Fibroblast of lung (primary cell): ENCODE results near the gene BPGM. TPM values are rescaled to one million over a fixed set of nuclear protein-coding genes. Genes with fewer than 3 reads are reported as not detected.
A peak's percentile ranks its signal among the peaks of the same experiment; 100 is the strongest.

Experiments used
- DNase-seq, 2 donors: peaks; one replicate each; pipeline versions ENCODE4 v3.0.0 to v3.0.0-alpha.2; 2010; ENCODE audit warnings: low read depth in 2 of 2
- H2AFZ ChIP-seq: 2 replicates; pipeline ENCODE4 v1.5.1; 2012; ENCODE audit warnings: low read length, control low read depth, inconsistent platforms
- H3K27ac ChIP-seq: 2 replicates; pipeline ENCODE4 v1.5.1; 2011; ENCODE audit warnings: low read length, control low read depth; ENCODE audit not compliant: insufficient read depth
- H3K27me3 ChIP-seq: 2 replicates; pipeline ENCODE4 v1.5.1; 2011; ENCODE audit warnings: mild to moderate bottlenecking, low read length; ENCODE audit not compliant: control insufficient read depth, insufficient read depth
- H3K36me3 ChIP-seq: 2 replicates; pipeline ENCODE4 v1.5.1; 2011; ENCODE audit warnings: low read length; ENCODE audit not compliant: control insufficient read depth, insufficient read depth
- H3K4me1 ChIP-seq: 2 replicates; pipeline ENCODE4 v1.5.1; 2011; ENCODE audit warnings: low read length; ENCODE audit not compliant: control insufficient read depth, insufficient read depth; ENCODE audit errors: extremely low read depth
- H3K4me2 ChIP-seq: 2 replicates; pipeline ENCODE4 v1.5.1; 2011; ENCODE audit warnings: low read length, control low read depth; ENCODE audit not compliant: insufficient read depth; ENCODE audit errors: extremely low read depth
- H3K4me3 ChIP-seq, 4 experiments: fragments of 200-600 bp in 1 of 4; sonication (generic) in 1 of 4; replicated peaks in 1 of 4; 2 replicates each; pipeline ENCODE4 v1.5.1; 2011 to 2016; ENCODE audit warnings: low read length in 4 of 4, low read depth in 3 of 4, mild to moderate bottlenecking in 3 of 4, control low read depth in 2 of 4, inconsistent platforms in 1 of 4, mixed read lengths in 1 of 4; ENCODE audit not compliant: insufficient read depth in 1 of 4; ENCODE audit errors: control extremely low read depth in 1 of 4
- H3K79me2 ChIP-seq: 2 replicates; pipeline ENCODE4 v1.5.1; 2012; ENCODE audit warnings: mild to moderate bottlenecking, low read length, inconsistent platforms; ENCODE audit not compliant: control insufficient read depth, insufficient read depth
- H3K9ac ChIP-seq: 2 replicates; pipeline ENCODE4 v1.5.1; 2011; ENCODE audit warnings: mild to moderate bottlenecking, low read length, control low read depth; ENCODE audit not compliant: insufficient read depth
- H3K9me3 ChIP-seq: 2 replicates; pipeline ENCODE4 v1.5.1; 2012; ENCODE audit warnings: low read depth, low read length; ENCODE audit not compliant: control insufficient read depth, insufficient read depth
- H4K20me1 ChIP-seq: 2 replicates; pipeline ENCODE4 v1.5.1; 2011; ENCODE audit warnings: low read length; ENCODE audit not compliant: control insufficient read depth, insufficient read depth; ENCODE audit errors: extremely low read depth
- EZH2 ChIP-seq: IDR thresholded peaks from 2 replicates; pipeline ENCODE4 v1.5.1; 2012; ENCODE audit warnings: low read length, control low read depth, mild to moderate bottlenecking; ENCODE audit errors: missing control alignments
- polyA plus RNA-seq, 2 donors: library from polyadenylated mRNA; depleted of rRNA in 1 of 2; stranded (reverse) in 1 of 2; unstranded in 1 of 2; fragments of >200 nt; gene quantifications; 2 replicates each; pipeline ENCODE4 v1.2.1, GENCODE V29; 2011 to 2012; ENCODE audit warnings: missing spikeins in 1 of 2
- total RNA-seq: library from RNA; depleted of rRNA; stranded (reverse); fragments of >200 nt; gene quantifications from 2 replicates; pipeline ENCODE4 v1.2.1, GENCODE V29; 2014
- TF ChIP-seq, protein P1 (sequence below), 2 donors: IDR thresholded peaks in 1 of 2; conservative IDR thresholded peaks in 1 of 2; 1 replicate in 1 of 2; 2 replicates in 1 of 2; pipeline ENCODE4 v1.5.1; 2011 to 2012; ENCODE audit warnings: low read length in 2 of 2, control low read depth in 1 of 2, inconsistent platforms in 1 of 2, low read depth in 1 of 2, mild to moderate bottlenecking in 1 of 2

BPGM gene
- total and polyA plus RNA-seq, 2 donors (not counting 1 experiment from before 2014, with no cell fraction given), result 25.8 to 29.7 TPM

DNA sequence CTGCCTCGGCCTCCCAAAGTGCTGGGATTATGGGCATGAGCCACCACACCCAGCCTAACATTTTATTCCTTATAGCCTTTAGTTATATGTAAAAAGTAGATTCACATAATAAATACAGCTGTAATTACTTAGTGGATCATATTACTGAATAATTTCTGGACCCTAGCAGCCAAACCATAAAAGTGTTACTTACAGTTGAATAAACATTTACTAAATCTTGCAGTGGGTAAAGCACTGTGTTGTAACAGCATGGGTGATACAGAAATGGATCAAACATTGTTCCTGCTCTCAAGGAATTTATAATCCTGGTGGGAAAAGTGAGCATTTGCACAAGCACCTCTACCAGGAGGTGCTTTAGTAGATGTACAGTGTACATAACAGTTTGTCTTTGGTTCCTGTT is 25.0 kb downstream of the BPGM start:
- no peak overlapping the region for H3K9ac ChIP-seq
- no peak overlapping the region for H3K4me3 ChIP-seq
- H3K9me3 ChIP-seq, result no peaks in the 10 kb centered on the region
- peaks cover 2% of the 10 kb centered on the region for H3K4me1 ChIP-seq
- no peaks in the 10 kb centered on the region for H3K36me3 ChIP-seq
- TF ChIP-seq EZH2, result no peak
- TF ChIP-seq, protein P1, sequence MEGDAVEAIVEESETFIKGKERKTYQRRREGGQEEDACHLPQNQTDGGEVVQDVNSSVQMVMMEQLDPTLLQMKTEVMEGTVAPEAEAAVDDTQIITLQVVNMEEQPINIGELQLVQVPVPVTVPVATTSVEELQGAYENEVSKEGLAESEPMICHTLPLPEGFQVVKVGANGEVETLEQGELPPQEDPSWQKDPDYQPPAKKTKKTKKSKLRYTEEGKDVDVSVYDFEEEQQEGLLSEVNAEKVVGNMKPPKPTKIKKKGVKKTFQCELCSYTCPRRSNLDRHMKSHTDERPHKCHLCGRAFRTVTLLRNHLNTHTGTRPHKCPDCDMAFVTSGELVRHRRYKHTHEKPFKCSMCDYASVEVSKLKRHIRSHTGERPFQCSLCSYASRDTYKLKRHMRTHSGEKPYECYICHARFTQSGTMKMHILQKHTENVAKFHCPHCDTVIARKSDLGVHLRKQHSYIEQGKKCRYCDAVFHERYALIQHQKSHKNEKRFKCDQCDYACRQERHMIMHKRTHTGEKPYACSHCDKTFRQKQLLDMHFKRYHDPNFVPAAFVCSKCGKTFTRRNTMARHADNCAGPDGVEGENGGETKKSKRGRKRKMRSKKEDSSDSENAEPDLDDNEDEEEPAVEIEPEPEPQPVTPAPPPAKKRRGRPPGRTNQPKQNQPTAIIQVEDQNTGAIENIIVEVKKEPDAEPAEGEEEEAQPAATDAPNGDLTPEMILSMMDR (conservative IDR thresholded peaks at IDR 0.05 in 1 of 2, IDR thresholded peaks at IDR 0.05 in 1 of 2; ENCODE audit: low read depth in 1 of 2, low read length in 2 of 2), result no peak
- no peak overlapping the region for H3K27ac ChIP-seq
- H3K4me2 ChIP-seq, result no peak overlapping the region
- DNase-seq, result peak in 1 of 2 donors; percentile 42
- H3K79me2 ChIP-seq, result no peaks in the 10 kb centered on the region
- H3K27me3 ChIP-seq, result no peaks in the 10 kb centered on the region
- H2AFZ ChIP-seq, result no peak overlapping the region
- H4K20me1 ChIP-seq, result no peaks in the 10 kb centered on the region

DNA sequence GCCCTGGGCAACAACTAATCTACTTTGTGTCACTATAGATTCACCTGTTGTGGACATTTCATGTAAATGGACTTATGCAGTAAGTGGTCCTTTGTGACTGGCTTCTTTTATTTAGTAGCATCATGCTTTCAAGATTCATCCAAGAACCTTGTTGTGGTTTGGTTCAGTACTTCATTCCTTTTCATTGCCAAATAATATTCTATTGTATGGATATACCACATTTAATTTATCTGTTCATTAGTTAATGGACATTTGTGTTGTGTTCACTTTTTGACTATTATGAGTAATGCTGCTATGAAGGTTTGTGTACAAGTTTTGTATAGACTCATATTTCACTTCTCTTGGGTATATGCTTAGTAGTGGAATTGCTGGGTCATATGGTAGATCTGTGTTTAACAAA is 27.8 kb downstream of the BPGM start:
- H3K4me1 ChIP-seq, result peaks cover 2% of the 10 kb centered on the region
- no peaks in the 10 kb centered on the region for H3K79me2 ChIP-seq
- H3K27me3 ChIP-seq, result no peaks in the 10 kb centered on the region
- H3K27ac ChIP-seq, result no peak overlapping the region
- no peak overlapping the region for H3K9ac ChIP-seq
- DNase-seq, result no peak
- no peak overlapping the region for H3K4me3 ChIP-seq
- no peak overlapping the region for H2AFZ ChIP-seq
- no peaks in the 10 kb centered on the region for H3K36me3 ChIP-seq
- no peak overlapping the region for H3K4me2 ChIP-seq
- H4K20me1 ChIP-seq, result no peaks in the 10 kb centered on the region
- no peaks in the 10 kb centered on the region for H3K9me3 ChIP-seq
- TF ChIP-seq EZH2, result no peak
- TF ChIP-seq, protein P1 (conservative IDR thresholded peaks at IDR 0.05 in 1 of 2, IDR thresholded peaks at IDR 0.05 in 1 of 2; ENCODE audit: low read depth in 1 of 2, low read length in 2 of 2), result no peak

DNA sequence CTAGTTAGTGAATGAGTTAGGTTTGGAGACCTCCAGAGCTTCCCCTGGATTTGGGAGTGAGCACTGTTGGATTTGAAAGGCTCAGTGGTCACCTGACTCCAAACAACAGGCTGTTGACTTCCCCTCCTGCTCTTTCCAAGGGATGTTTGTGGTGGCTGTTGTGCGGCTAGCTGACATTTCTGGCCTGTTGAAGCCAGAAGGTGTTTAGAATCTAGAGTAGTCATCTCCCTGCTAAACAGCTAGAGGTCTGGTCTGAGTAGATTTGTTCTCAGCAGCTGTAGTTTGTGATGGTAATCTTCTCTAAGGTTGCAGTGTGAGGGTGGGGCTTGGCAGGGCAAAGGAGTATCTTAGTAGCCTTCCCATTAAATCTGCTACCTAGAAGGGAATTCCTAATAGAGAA is 30.1 kb downstream of the BPGM start:
- H2AFZ ChIP-seq, result no peak overlapping the region
- no peak for DNase-seq
- H3K36me3 ChIP-seq, result no peaks in the 10 kb centered on the region
- no peaks in the 10 kb centered on the region for H3K79me2 ChIP-seq
- TF ChIP-seq, protein P1 (conservative IDR thresholded peaks at IDR 0.05 in 1 of 2, IDR thresholded peaks at IDR 0.05 in 1 of 2; ENCODE audit: low read depth in 1 of 2, low read length in 2 of 2), result no peak
- no peak for TF ChIP-seq EZH2
- no peaks in the 10 kb centered on the region for H3K9me3 ChIP-seq
- no peaks in the 10 kb centered on the region for H4K20me1 ChIP-seq
- no peak overlapping the region for H3K4me3 ChIP-seq
- no peak overlapping the region for H3K9ac ChIP-seq
- no peak overlapping the region for H3K4me2 ChIP-seq
- H3K4me1 ChIP-seq, result no peaks in the 10 kb centered on the region
- no peaks in the 10 kb centered on the region for H3K27me3 ChIP-seq
- H3K27ac ChIP-seq, result no peak overlapping the region
